HG02571 (cell line): ENCODE measurements around the gene VENTX.

Source experiments
- ATAC-seq: cut with Tn5 transposase; IDR thresholded peaks from one replicate; pipeline ENCODE4 v1.9.1; 2021; ENCODE audit warnings: mild to moderate bottlenecking, moderate library complexity; ENCODE audit not compliant: unreplicated experiment

The VENTX gene

DNA sequence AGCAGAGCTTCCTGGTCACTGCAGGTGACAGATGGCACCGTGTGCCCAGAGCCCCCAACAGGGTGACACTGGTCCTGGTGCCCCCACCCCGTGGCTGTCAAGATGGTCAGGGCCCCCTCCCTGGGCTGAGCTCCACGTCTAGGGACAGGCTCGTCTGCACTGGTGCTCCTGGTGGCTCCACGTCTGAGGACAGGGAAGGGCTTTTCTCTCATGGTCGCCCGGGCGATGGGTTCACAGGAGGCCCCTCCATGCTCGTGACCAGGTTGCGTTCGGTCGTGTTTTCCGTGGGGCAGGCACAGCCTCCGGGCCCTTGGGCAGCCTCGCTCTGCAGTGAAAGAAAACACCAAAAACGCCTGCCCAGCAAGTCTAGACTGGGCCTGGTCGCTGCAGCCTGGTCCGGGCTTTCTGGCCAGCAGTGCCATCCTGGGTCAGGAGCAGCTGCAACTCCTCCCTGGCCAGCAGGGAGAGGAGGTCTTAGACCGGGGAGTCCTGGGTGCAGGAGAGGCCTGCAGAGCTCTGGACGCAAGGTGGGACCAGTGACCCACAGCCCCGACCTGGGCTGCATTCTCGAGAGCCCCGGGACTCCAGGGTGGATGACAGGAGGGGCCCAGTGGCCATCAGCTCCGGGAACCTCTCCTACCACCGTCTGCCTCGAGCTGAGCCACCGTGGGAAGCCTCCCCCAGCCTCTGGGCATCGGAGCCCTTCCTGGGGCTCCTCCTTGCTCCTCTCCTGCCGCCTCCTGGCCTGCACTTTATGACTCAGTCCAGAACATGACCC, 35.5 kb upstream of the VENTX start:
- no peak for ATAC-seq

DNA sequence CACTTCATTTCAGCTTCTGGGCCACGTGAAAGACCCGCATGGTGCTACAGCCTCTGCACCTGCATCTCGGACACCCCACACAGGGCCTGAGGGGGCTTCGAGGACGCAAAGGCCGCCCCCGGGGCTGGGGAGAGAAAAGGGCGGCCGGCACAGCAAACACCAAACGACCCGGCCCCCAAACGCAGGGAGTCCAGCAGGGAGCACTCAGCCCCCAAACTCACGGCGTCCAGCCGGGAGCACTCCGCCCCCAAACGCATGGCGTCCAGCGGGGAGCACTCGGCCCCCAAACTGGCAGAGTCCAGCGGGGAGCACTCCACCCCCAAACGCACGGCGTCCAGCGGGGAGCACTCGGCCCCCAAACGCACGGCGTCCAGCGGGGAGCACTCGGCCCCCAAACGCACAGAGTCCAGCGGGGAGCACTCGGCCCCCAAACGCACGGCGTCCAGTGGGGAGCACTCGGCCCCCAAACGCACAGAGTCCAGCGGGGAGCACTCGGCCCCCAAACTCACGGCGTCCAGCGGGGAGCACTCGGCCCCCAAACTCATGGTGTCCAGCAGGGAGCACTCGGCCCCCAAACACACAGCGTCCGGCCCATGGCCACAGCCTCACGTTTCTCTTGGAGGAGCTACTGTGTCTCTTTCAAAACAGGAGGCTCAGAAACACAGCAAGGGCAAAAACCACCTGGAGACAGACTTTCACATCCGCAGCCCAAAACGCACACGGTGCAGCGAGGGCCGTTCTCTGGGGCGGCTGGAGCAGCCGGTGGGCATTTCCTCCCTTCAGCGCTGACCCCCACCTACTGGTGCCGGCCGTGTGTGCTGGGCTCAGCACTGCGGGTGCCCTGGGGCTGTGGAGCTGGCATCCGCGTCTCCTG, 34.6 kb upstream of the VENTX start:
- ATAC-seq: no peak

DNA sequence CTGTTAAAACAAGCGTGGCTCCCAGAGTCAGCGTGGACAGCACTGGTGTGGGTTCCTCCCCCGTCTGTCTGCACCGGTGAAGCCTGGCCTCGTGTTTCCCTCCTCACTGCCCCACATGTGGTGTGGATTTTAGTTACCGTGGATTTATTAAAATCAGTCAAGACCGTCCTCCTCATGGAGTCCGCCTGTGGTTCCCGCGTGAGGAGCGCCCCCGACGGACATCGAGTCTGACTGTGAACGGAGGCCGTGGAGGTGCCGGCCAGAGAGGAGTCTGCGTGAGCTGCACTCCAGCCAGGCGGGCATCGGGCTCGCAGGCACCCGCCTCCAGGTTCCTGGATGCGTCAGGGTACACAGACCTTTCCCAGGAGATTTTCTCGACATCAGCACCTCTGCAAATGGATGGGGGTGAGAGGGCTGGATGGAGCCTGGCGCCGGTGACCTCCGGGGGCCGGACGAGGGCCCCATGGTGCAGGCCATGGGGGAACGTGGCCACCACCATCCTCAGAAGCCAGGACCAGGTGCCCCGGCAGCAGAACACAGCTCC, 33.9 kb upstream of the VENTX start:
- ATAC-seq: no peak

DNA sequence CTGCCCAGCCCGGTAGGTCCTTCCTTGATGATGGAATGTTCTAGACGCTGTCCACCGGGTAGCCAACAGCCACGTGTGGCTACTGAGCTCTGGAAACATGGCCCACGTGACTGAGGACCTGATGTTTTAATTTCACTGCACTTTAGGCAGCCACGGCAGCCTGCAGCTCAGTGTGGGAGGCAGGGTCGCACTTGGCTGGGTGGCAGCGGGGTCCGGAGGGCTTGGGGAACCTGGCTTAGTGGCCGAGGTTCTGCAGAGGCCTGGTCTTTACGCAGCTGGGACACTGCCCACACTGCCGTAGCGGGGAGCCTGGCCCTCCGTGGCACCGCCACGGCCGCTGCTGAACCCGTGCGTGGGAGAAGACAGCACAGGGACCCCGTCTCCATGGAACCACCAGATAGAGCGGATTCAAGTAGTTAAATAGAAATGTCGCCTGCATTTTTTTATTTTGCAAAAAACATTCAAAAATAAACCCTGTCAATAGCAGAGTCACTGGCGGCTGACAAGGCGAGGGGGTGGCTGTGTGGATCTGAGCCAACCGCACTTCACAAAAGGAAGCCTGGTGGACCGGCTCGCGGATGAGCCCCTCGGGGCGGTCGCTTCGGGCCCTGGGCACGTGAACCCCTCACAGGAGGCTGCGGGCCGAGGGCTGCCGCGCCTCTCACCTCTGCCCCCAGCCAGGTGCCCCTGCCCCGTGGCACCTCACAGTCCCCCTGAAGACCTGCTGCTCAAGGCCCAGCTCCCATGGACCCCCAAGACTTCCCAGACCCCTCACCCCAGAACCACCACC, 33.2 kb upstream of the VENTX start:
- no peak for ATAC-seq

DNA sequence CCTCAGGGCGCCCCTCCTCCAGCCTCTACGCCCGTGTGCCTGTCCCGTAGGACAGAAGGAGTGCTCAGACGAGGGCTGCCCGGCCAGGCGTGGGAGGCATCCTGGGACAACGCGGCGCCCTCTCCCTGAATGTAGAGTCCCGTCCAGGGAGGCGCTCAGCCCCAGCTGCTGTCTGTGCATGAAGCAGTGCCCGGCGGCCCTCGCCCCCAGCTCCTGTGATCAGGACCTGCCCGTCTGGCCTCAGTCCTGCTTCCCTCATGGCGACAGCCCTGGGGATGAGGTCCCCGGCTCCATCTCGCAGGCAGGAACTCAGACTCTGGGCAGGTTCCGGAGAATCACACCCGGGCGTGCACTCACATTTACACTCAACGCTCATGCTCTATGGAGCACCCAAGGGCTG, 32.5 kb upstream of the VENTX start:
- no peak for ATAC-seq

DNA sequence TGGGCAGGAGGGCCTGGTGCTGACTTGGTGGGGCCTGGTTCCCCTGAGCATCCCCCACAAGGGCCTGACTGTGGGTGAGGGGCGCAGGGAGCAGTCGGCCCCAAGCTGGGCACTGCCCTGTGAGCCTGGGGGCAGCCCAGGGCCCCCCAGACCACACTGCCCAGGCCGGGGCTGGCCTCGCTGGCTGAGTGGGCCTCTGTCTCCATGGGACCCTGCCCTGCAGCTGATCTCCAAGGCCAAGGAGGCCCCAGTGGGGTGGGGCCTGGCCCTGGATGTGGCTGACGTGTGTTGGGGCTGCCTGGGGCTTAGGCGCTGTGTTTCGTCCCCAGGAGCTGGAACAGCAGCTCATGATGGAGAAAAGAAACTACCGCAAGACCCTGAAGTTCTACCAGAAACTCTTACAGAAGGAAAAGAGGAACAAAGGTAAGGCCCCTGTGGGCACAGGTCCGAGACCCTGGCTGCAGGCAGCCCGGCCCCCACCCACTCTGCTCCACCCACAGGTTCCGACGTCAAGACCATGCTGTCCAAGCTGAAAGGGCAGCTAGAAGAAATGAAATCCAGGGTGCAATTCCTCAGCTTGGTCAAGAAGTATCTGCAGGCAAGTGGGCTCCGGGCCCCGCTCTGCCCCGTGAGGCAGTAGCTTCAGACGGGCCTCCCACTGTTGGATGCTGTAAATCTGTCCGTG, 31.2 kb upstream of the VENTX start:
- ATAC-seq: no peak

DNA sequence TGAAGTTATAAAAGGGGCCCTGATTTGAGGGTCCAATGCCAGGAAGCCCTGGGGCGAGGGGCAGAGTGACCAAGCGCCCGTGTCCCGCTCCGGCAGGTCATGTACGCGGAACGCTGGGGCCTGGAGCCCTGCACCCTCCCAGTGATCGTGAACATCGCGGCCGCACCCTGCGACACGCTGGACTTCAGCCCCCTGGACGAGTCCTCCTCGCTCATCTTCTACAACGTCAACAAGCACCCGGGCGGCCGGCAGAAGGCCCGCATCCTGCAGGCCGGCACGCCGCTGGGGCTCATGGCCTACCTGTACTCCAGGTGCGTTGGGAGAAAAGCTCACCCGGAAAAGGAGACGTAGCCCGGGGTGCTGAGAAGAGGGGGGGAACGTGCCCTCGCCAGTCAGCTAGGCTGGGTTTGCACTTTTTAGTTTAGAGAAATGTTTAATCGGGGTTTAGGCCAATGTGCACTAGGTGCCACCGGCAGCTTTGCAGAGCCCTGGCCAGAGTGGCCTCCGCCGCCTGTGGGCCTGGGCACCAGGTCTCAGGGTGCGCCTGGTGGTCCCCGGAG, 30.5 kb upstream of the VENTX start:
- no peak for ATAC-seq

DNA sequence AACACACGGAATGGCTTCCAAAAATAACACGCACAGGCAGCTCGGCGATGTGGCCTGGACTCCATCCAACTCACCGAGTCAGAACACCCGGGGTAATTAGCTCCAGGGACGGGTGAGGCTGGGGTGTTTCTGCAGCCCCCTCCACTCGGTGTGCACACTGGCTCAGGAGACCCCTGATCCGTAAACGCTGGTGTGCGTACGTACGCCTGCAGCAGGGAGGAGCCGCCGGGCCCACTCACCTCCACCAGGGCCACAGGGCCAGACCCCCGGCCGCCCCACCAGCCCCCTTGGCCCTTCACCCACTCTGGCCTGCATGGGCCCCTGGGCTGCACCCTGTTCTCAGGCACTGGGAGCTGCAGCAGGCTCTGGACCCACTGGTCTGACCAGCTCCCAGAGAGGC, 30.0 kb upstream of the VENTX start:
- no peak for ATAC-seq

DNA sequence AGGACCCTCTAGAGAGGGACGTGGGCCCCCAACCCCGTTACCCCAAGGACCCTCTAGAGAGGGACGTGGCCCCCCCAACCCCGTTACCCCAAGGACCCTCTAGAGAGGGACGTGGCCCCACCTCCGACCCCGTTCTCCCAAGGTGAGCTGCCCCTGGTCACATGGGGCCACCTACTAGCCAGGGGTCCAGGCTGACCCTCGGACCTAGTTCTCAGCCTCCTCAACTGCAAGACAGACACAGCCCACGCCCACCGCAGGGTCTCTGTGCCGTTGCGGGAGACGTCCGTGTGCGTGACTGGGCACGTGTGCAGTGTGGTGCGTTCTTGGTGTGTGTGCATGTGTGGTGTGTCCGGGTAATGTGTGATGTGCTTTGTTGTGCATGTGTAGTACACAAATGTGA, 29.2 kb upstream of the VENTX start:
- no peak for ATAC-seq

DNA sequence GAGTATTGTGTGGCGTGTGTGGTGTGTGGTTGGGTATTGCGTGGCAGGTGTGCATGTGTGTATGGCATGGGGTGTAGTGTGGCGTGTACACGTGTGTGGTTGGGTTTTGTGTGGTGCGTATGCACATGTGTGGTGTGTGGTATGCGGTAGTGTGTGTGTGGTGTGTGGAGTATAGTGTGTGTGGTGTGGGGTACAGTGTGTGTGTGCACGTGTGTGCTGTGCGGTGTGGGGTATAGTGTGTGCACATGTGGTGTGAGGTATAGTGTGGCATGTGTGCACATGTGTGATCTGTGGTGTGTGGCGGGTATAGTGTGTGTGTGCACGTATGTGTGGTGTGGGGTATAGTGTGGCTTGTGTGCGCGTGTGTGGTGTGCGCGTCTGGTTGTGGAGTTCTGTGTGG, 28.5 kb upstream of the VENTX start:
- no peak for ATAC-seq

DNA sequence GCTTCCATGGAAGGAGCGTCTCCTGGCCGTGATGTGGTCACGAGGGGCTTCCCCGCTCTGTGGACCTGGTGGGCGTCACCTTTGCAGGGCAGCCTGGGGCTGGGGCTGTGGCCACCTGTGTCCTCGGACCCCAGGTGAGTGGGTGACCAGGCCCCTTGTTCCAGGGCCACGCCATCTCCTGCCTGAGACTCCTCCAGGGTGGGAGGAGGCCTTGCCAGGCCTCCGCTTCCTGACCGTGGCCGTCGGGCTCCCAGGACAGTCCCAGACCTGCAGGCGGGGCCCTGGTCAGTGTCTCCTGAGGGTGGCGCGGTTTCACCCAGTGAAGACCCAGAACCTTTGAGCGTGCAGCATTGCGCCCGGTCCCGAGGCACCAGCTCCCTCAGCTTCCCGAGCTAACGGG, 28.0 kb upstream of the VENTX start:
- ATAC-seq: no peak

DNA sequence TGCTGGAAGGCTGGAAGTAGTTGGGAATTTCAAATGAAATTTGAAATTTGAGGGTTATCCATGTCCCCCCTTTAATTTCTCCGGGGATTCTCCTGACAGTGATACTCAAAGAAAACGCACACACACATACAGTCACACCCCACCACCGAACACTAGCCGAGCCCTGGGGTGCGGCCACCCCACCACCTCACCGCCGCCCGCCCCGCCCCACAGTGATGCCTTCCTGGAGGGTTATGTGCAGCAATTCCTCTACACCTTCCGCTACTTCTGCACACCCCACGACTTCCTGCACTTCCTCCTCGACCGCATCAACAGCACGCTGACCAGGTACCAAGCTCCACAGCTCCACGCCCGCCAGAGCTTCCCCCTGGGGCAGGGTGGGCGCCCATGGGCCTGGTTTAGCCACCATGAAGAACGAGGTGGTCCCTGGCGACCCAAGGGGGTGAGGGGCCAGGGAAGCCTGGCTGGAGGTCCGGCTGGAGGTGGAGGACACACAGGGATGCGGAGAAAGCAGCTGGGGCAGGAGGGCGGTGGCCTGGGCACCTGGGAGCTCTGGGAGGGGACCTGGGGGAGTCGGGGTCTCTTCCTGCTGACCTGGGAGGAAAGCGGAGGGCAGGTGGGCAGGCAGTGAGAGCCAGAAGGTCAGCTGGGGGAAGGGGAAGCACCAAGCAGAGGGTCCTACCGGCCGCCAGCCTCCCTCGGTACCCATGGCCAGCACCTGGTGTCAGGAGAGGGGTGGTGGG, 27.1 kb upstream of the VENTX start:
- no peak for ATAC-seq

DNA sequence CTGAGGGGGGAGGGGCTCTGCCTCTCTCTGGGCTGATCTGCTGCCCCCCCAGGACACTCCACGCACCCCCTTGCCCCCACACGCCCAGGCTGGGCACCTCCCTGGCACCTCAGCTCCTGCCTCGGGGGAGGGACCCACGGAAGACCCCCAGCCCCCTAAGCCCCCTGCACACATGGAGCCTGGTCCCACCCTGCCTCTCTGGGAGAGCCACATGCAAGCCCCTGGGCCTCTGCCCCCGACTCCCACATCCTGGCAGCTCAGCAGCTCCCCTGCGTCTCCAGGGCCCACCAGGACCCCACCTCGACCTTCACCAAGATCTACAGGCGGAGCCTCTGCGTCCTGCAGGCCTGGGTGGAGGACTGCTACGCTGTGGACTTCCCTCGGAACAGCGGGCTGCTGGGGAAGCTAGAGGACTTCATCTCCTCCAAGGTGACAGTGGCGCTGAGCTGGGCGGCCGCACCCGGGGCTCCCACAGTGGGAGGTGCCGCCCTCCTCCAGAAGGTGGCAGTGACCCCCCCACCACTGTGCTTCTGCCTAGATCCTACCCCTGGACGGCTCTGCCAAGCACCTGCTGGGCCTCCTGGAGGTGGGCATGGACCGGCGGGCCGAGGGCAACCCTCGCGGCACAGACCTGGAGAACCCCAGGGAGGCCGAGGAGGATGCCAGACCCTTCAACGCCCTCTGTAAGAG, 26.4 kb upstream of the VENTX start:
- ATAC-seq: no peak

DNA sequence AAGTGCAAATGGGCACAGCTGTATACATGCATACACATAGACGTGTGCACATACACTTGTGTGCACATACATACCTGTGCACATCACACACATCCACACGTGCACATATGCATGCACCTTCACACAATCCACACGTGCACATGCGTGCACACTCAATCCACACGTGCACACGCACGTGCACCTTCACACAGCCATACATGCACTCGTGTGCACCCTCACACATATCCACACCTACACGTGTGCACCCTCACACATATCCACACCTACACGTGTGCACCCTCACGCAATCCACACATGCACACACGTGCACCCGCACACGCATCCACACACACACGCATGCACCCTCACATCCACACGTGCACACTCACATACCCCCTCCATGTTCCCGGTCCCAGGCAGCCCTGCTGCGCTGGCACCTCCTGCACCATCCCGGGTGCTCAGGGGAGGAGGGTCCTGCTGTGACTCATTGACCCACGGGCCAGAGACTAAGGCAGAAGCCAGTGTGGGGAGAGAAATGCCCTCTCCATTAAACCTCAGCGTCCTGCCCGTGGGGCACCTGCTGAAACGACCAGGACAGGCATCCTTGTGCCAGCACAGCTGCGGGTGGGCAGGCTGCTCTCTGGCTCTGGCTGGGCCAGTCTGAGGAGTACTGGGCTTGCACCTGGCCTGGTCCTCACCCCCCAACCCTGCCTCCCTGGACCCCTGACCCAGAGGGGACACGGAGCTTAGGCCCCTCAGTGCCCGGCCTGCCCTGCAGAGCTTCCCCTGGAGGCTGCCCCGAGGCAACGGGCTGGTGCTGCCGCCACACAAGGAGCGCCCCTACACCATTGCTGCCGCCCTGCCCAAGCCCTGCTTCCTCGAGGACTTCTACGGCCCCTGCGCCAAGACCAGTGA, 25.4 kb upstream of the VENTX start:
- ATAC-seq: no peak

DNA sequence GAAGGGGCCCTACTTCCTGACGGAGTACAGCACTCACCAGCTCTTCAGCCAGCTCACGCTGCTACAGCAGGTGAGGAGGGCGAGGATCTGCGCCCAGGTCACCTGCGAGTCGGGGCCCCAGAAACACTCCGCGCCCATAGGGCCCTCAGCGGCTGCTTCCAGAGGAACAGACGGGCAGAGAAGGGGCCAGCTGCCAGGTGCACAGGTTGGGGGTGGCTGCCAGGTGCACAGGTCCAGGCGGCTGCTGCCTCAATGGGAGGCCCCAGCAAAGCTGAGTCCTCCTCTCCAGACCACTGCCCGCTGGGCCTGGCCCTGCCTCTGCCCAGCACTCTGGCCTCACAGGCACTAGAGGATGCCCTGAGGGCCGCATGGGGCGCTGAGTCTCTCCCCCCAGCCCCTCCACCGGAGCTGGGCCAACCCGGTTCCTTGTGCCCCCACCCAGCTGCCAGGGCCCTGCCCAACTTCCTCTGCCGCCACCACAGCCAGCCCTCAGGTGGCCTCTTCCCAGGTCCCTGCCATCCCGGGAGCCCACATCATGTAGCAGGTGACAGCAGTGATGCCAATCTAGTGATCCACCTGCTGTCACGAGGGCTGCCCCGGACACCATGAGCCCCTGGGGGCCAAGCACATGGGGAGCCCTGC, 24.7 kb upstream of the VENTX start:
- no peak for ATAC-seq

DNA sequence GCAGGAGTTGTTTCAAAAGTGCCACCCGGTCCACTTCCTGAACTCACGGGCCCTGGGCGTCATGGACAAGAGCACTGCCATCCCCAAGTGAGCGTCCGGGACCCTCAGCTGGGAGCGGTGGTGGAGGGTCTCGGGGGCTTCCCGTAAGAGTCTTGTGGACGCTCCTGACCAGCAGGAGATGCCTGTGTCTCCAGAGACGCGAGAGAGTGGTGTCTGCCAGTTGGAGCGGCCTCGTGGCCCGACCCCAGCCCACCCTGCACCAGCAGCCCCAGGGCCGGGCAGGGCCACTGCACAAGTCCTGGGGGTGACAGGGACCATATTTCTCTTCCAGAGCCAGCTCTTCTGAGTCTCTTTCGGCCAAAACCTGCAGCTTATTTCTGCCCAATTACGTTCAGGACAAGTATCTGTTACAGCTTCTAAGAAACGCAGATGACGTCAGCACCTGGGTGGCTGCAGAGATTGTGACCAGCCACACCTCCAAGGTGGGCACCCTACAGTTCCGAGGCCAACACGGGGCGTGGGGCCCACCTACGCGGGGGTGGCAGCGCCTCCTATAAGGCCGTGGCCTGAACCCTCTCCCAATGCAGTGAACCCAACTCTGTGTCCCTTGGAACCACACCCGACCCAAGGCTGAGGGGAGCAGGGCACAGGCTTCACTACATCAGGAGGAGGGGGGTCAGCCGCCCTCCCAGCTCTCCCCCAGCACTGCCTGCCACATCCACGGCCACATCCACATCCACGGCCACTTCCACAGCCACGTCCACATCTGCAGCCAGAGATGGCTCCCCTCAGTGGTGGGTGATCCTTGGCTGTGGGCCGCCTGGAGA, 23.8 kb upstream of the VENTX start:
- no peak for ATAC-seq
